MM.1S (cell line): ENCODE data around the gene ZNF860.

ENCODE experiments used
- DNase-seq: peaks from one replicate; pipeline ENCODE4 v3.0.0-alpha.2; 2015
- H2AFZ ChIP-seq: fragments of 300-600 bp; sonication (generic); 2 replicates; pipeline ENCODE4 v1.6.0; 2016; ENCODE audit warnings: antibody characterized with exemption, low read length
- H3F3A ChIP-seq: fragments of 300-600 bp; sonication (generic); 2 replicates; pipeline ENCODE4 v1.6.1; 2016; ENCODE audit warnings: mild to moderate bottlenecking, antibody characterized with exemption, low read length, moderate library complexity, mixed read lengths; ENCODE audit not compliant: insufficient read depth
- H3K27ac ChIP-seq: fragments of 300-600 bp; sonication (generic); 2 replicates; pipeline ENCODE4 v1.5.1; 2016; ENCODE audit warnings: mild to moderate bottlenecking, low read length
- H3K27me3 ChIP-seq: fragments of 300-600 bp; sonication (generic); replicated peaks from 2 replicates; pipeline ENCODE4 v1.6.0; 2016; ENCODE audit warnings: low read length; ENCODE audit not compliant: insufficient read depth
- H3K36me3 ChIP-seq: fragments of 300-600 bp; sonication (generic); replicated peaks from 2 replicates; pipeline ENCODE4 v1.6.1; 2016; ENCODE audit warnings: mild to moderate bottlenecking, low read length, mixed read lengths; ENCODE audit not compliant: insufficient read depth
- H3K4me1 ChIP-seq: fragments of 300-600 bp; sonication (generic); 2 replicates; pipeline ENCODE4 v1.6.1; 2016; ENCODE audit warnings: low read length, mixed read lengths
- H3K4me2 ChIP-seq: fragments of 300-600 bp; sonication (generic); 2 replicates; pipeline ENCODE4 v1.6.0; 2016; ENCODE audit warnings: low read depth, low read length
- H3K4me3 ChIP-seq: fragments of 300-600 bp; sonication (generic); 2 replicates; pipeline ENCODE4 v1.5.1; 2016; ENCODE audit warnings: low read length, mixed read lengths
- H3K79me2 ChIP-seq: fragments of 300-600 bp; sonication (generic); 2 replicates; pipeline ENCODE4 v1.6.1; 2016; ENCODE audit warnings: mixed run types, low read length, mixed read lengths
- H3K9ac ChIP-seq: fragments of 300-600 bp; sonication (generic); 2 replicates; pipeline ENCODE4 v1.6.1; 2016; ENCODE audit warnings: low read length, mixed read lengths
- H3K9me2 ChIP-seq: fragments of 300-600 bp; sonication (generic); replicated peaks from 2 replicates; pipeline ENCODE4 v1.6.1; 2016; ENCODE audit warnings: mild to moderate bottlenecking, low read length, mixed read lengths; ENCODE audit not compliant: insufficient read depth
- H3K9me3 ChIP-seq: fragments of 300-600 bp; sonication (generic); replicated peaks from 2 replicates; pipeline ENCODE4 v1.6.1; 2016; ENCODE audit warnings: mild to moderate bottlenecking, low read length, mixed read lengths; ENCODE audit not compliant: insufficient read depth
- H4K20me1 ChIP-seq: fragments of 300-600 bp; sonication (generic); 2 replicates; pipeline ENCODE4 v1.6.1; 2016; ENCODE audit warnings: mild to moderate bottlenecking, low read length, moderate library complexity, mixed read lengths; ENCODE audit not compliant: insufficient read depth
- CTCF ChIP-seq: fragments of 300-600 bp; sonication (generic); IDR thresholded peaks from 2 replicates; pipeline ENCODE4 v1.5.1; 2016; ENCODE audit warnings: antibody characterized with exemption, low read length, mixed read lengths
- EZH2 ChIP-seq: fragments of 300-600 bp; sonication (generic); optimal IDR thresholded peaks from 2 replicates; pipeline ENCODE3; 2017; ENCODE audit warnings: low read depth, mild to moderate bottlenecking, antibody characterized with exemption, low read length, mixed read lengths
- EZH2phosphoT487 ChIP-seq: fragments of 300-600 bp; sonication (generic); IDR thresholded peaks from 2 replicates; pipeline ENCODE4 v1.6.1; 2018; ENCODE audit warnings: antibody characterized with exemption, low read length

ZNF860 gene

GRCh38 chr3:31973081-31973480 is 8.5 kb upstream of the ZNF860 start:
- TF ChIP-seq EZH2phosphoT487 (no peak), EZH2 (no peak), CTCF (no peak)
- Histone ChIP-seq H4K20me1 (no peaks in the 10 kb centered on the region), H3K4me2 (no peak overlapping the region), H3K9me2 (no peaks in the 10 kb centered on the region), H3K36me3 (no peaks in the 10 kb centered on the region), H3K79me2 (no peaks in the 10 kb centered on the region), H3K27me3 (no peaks in the 10 kb centered on the region), H3K9me3 (no peaks in the 10 kb centered on the region), H2AFZ (no peak overlapping the region), H3K27ac (no peak overlapping the region), H3F3A (no peaks in the 10 kb centered on the region), H3K9ac (no peak overlapping the region), H3K4me3 (no peak overlapping the region), H3K4me1 (no peaks in the 10 kb centered on the region)
- no peak for DNase-seq

- no peaks in the 10 kb centered on the region for H3K9me2 ChIP-seq
- H3F3A ChIP-seq, result no peaks in the 10 kb centered on the region
- no peaks in the 10 kb centered on the region for H4K20me1 ChIP-seq
- H3K4me2 ChIP-seq, result no peak overlapping the region
- no peaks in the 10 kb centered on the region for H3K36me3 ChIP-seq
- DNase-seq, result no peak
- no peaks in the 10 kb centered on the region for H3K79me2 ChIP-seq
- no peak for TF ChIP-seq CTCF
- TF ChIP-seq EZH2, result no peak
- no peak overlapping the region for H2AFZ ChIP-seq
- H3K9ac ChIP-seq, result no peak overlapping the region
- H3K27ac ChIP-seq, result no peak overlapping the region
- no peaks in the 10 kb centered on the region for H3K27me3 ChIP-seq
- no peaks in the 10 kb centered on the region for H3K9me3 ChIP-seq
- no peak overlapping the region for H3K4me3 ChIP-seq
- no peaks in the 10 kb centered on the region for H3K4me1 ChIP-seq
Observed at GRCh38 chr3:31973837-31974236, 7.7 kb upstream of the ZNF860 start.

GRCh38 chr3:31974471-31974870 is 7.1 kb upstream of the ZNF860 start:
- TF ChIP-seq EZH2phosphoT487 (no peak), EZH2 (no peak), CTCF (no peak)
- no peak for DNase-seq
- no peaks in the 10 kb centered on the region for H3K4me1 ChIP-seq
- H3K4me2 ChIP-seq, result no peak overlapping the region
- no peak overlapping the region for H3K27ac ChIP-seq
- no peak overlapping the region for H2AFZ ChIP-seq
- no peaks in the 10 kb centered on the region for H3K36me3 ChIP-seq
- no peak overlapping the region for H3K4me3 ChIP-seq
- H3K9me3 ChIP-seq, result no peaks in the 10 kb centered on the region
- no peaks in the 10 kb centered on the region for H3K27me3 ChIP-seq
- no peaks in the 10 kb centered on the region for H3F3A ChIP-seq
- no peak overlapping the region for H3K9ac ChIP-seq
- no peaks in the 10 kb centered on the region for H3K79me2 ChIP-seq
- no peaks in the 10 kb centered on the region for H3K9me2 ChIP-seq
- H4K20me1 ChIP-seq, result no peaks in the 10 kb centered on the region

- no peak overlapping the region for H3K4me3 ChIP-seq
- H3K9ac ChIP-seq, result no peak overlapping the region
- H3K4me1 ChIP-seq, result no peaks in the 10 kb centered on the region
- no peaks in the 10 kb centered on the region for H3F3A ChIP-seq
- H2AFZ ChIP-seq, result no peak overlapping the region
- H3K27me3 ChIP-seq, result no peaks in the 10 kb centered on the region
- no peak for DNase-seq
- H3K9me2 ChIP-seq, result no peaks in the 10 kb centered on the region
- H3K4me2 ChIP-seq, result no peak overlapping the region
- no peak overlapping the region for H3K27ac ChIP-seq
- TF ChIP-seq EZH2, result no peak
- TF ChIP-seq EZH2phosphoT487, result no peak
- TF ChIP-seq CTCF, result no peak
- no peaks in the 10 kb centered on the region for H3K9me3 ChIP-seq
- no peaks in the 10 kb centered on the region for H3K79me2 ChIP-seq
- H4K20me1 ChIP-seq, result no peaks in the 10 kb centered on the region
- H3K36me3 ChIP-seq, result no peaks in the 10 kb centered on the region
Observed at GRCh38 chr3:31974964-31975363, 6.6 kb upstream of the ZNF860 start.
